Activated CD4-positive, alpha-beta T cell treated with anti-CD3 and anti-CD28 coated beads, Interleukin-2, Interleukin-6, amounts not matched to agents 100 ng/mL and 50 ng/mL, durations not matched to agents 16 hours and 8 hours (primary cell): ENCODE measurements around the gene SPECC1L.
A peak's percentile ranks its signal among the peaks of the same experiment; 100 is the strongest.
"Not testable (repeated sequence)": the region's sequence is repeated elsewhere in the genome, so short reads cannot be mapped to it uniquely, and the experiment has no call there.

Experiments
- DNase-seq: peaks from one replicate; pipeline ENCODE4 v3.0.0-alpha.2; 2020

Gene SPECC1L

GRCh38 chr22:24245584-24246561, 24.8 kb upstream of the SPECC1L start:
- not testable (repeated sequence) for DNase-seq

DNA sequence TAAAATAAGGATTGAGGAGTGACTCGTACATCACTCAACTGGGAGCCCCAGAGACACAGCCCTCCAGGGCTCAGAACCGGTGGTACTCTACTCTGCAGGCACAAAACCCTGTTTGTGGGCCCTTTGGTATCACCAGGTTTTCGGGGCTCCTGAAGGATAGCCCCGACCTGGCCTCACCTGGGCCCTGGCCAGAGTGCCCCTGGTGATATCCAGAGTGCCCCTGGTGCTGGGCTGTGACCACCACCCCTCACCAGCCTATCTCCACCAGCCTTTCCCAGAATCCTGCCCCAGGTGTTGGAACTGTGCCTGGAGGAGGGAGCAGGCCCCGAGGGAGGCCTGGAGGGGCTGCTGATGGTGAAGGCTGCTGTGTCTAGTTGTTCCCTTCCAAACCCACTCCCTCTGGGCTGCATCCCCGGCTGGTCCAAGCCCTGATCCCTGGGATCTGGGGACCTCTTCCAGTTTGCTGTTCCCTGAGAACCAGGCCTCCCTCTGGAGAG, 23.6 kb upstream of the SPECC1L start:
- DNase-seq = no peak

GRCh38 chr22:24247564-24248344, 22.9 kb upstream of the SPECC1L start:
- DNase-seq = peak; percentile 62

GRCh38 chr22:24248611-24249010, 22.0 kb upstream of the SPECC1L start:
- not testable (repeated sequence) for DNase-seq

- not testable (repeated sequence) for DNase-seq
These were observed 21.2 kb upstream of the SPECC1L start for GRCh38 chr22:24249413-24249812.

GRCh38 chr22:24251286-24251685, 19.3 kb upstream of the SPECC1L start:
- DNase-seq = not testable (repeated sequence)

GRCh38 chr22:24253126-24253525, 17.5 kb upstream of the SPECC1L start:
- DNase-seq = not testable (repeated sequence)

DNA sequence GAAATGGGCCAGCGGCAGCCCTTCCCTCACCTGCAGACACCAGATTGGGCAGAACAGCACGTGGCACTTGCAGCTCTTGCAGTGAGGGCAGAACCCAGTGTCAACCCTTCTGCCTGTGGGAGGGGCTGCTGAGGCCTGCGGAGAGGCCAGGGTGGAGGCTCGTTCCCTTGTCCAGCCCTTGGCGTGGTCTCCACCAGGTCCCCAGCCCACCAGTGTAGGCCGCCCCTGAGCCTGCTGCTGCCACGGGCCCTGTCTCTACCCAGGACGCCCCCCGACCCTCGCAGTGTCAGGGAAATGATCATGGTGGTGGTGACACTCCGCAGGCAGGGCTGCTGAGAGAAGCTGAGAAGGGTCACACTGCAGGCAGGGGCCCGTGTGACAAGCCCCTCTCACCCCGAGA, 14.5 kb upstream of the SPECC1L start:
- DNase-seq = not testable (repeated sequence)

- not testable (repeated sequence) for DNase-seq
These were observed 13.9 kb upstream of the SPECC1L start for GRCh38 chr22:24256736-24257135.

- DNase-seq = peak; percentile 71
These were observed 11.2 kb upstream of the SPECC1L start for GRCh38 chr22:24259459-24259858.

DNA sequence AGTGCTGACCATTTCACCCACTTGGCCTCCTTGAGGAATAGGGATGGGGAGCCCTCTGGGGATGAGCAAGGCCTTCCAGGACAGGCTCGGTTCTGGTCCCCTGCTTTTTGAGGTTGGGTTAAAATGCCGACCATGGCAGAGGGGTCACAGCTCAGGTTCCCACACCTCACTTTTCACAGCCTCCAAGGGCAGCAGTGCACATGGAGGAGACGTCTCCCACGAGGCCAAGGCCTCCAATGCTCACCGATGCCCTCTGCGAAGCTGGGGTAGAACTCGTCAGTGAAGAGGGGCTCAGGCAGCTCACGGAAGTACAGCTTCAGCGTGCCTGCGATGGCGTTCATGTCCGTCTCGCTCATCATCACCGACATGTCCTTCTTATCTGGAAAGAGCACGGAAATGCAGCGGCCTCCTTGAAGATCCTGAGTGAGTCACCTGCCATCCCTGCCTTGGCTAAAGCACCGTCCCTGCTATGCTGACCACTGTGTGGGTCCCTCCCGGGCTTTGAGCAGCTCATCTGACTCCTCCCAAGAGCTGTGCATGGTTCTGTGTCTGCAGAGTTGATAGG, 8.4 kb upstream of the SPECC1L start:
- not testable (repeated sequence) for DNase-seq

DNA sequence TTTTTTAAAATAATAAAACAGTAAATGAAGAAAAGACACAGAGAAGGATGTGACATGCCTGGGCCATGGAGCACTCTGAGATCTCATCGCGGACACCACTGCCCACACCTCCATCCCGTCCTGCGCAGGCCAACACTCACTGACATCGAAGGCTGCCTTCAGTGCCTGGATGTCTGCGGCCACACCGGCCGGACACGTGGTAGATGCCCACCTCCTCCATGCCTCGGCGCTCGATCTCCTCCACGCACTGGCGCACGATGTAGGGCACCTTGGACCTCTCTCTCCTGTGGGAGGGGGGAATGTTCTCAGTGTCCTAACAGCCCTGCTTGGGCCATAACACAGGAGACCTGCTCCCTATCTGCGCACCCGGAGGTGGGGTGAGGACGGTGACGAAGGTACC, 7.2 kb upstream of the SPECC1L start:
- DNase-seq = not testable (repeated sequence)

DNA sequence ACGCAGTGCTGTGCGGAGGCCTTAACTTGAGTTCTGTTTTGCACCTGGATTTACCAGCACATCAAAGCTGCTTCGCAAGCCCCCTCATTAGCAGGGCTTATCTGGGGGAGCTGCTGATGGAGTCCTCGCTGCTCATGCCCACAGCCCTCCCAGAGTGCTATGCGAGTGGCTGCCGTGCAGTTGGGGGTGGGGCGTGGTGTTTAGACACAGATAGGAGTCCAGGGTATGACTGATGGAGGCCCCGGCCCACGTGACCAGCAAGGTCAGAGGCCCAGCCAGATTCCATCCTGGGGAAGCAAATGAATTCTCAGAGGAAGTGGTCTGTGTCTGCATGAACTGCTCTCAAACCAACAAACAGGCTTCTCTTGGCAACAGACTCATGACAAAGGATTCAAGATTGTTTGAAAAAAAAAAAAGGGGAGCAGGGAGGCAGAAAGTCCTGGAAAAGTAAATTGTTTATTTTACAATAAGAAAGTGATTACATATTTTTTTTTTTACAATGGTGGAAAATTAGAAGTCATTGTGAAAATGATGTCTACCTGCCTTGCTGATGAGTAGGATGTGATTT, 6.2 kb upstream of the SPECC1L start:
- DNase-seq = not testable (repeated sequence)

DNA sequence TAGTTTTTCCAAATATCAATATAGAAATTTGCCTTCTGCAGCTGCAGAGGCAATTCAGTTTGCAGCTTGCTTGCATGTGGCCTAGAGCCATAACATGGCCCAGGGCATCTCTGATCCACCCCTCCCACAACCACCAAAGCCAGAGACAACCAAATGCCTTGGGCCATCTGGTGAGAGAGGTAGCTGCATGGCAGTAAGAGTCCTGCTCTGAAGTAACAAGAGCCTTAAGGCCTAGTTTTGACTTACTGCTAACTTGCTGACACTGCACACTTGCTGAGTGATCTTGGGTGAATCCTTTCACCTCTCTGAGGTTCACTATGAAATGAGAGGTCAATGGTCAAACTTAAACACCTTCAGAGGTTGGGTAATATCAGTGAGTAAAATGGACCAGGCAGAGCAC, 4.9 kb upstream of the SPECC1L start:
- DNase-seq = no peak

DNA sequence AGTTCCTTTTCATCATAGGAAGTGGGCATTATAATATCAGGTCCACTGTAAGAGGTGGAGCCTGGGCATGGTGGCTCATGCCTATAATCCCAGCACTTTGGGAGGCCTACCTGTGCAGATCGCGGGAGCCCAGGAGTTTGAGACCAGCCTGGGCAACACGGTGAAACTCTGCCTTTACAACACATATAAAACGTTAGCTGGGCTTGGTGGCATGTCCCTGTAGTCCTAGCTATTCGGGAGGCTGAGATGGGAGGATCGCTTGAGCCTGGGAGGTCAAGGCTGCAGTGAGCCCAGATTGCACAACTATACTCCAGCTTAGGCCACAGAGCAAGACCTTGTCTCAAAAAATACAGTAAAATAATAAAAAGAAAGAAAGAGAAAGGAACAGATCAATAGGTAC, 4.1 kb upstream of the SPECC1L start:
- DNase-seq = not testable (repeated sequence)

GRCh38 chr22:24271386-24271854, 789 bp downstream of the SPECC1L start:
- DNase-seq = no peak

DNA sequence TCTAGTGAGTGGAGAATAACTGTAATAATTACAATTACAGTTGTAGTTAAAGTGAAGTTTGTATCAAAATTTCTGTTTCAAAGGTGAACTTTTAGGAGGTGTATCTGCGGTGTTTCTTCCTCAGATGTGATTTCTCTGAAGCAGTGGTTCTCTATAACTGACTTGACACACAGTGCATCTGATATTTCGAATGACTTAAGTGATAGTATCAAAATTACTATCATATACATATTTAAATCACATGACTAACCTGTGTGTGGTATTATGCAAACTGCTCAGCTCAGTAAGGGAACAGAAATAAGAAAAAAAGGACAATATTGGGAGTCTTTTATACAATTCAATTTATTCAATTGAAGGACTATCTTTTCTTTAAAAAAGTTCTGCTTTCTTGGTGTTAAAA, 2.4 kb downstream of the SPECC1L start:
- DNase-seq = peak; percentile 47

DNA sequence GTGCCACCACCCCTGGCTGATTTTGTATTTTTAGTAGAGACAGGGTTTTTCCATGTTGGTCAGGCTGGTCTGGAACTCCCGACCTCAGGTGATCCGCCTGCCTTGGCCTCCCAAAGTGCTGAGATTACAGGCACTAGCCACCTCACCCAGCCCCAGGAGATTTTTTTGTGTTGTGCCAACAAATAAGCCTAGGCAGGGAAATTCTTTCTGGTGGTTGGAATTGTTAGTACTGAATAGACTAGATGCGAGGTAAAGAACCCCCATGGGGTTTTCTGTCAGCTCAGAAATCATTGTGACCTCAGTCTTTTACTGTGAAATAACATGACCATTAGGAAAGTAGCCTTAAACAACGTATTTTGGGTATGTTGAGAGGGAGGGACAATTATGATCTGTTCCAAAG, 3.3 kb downstream of the SPECC1L start:
- not testable (repeated sequence) for DNase-seq

GRCh38 chr22:24274696-24275405, 4.2 kb downstream of the SPECC1L start:
- DNase-seq = not testable (repeated sequence)

DNA sequence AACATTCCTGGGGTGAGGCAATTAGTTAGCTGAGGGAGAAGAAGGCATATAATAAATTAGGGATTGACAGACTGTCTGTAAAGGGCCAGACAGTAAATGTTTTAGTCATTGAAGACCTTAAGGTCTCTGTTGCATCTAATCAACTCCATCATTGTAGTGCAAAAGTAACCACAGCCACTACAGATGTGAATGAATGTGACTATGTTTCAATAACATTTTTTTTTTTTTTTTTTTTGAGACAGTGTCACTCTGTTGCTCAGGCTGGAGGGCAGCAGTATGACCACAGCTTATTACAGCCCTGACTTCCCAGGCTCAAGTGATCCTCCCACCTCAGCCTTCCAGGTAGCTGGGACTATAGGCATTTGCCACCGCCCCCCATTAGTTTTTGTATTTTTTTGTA, 9.7 kb downstream of the SPECC1L start:
- DNase-seq = not testable (repeated sequence)

- no peak for DNase-seq
These were observed 11.8 kb downstream of the SPECC1L start for GRCh38 chr22:24282401-24282800.

GRCh38 chr22:24284747-24285203, 14.1 kb downstream of the SPECC1L start:
- peak; percentile 41 for DNase-seq
